ENCODE measurements around the gene SRPX. TPM values are rescaled to one million over a fixed set of nuclear protein-coding genes. Genes with fewer than 3 reads are reported as not detected.

SRPX gene
- total RNA-seq, 2 donors from 2014 or later = 54.5 to 65.9 TPM

DNA sequence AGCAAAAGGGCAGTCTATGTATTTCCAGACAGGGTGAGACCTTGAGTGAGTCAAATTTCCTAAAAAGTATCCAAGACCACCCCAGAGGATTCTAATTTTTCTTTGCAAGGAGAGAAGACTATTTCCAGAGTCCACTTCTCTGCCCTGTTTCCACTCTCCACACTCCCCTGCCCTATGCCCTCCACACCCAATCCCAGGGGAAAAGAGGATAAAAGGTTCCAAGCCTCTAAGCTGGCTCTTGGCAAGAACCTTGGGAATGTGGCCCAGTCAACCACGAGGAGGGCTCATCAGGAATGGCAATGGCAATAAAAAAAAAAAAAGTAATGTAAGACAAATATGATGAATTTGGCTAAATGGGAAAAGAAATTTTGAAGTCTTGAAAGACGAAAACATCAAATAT is 65.9 kb downstream of the SRPX start:
- Histone ChIP-seq H3K27me3 (replicated peaks; ENCODE audit: insufficient read depth) (no peaks in the 10 kb centered on the region), H3K9me3 (no peaks in the 10 kb centered on the region), H3K4me3 (no peak overlapping the region), H3K27ac (no peak overlapping the region), H3K4me1 (ENCODE audit: control insufficient read depth in 1 of 2, low read depth in 2 of 2) (peaks cover 0 to 8% of the 10 kb centered on the region in 2 donors), H3K36me3 (no peaks in the 10 kb centered on the region)
- no peak for ATAC-seq (ENCODE audit: insufficient number of reproducible peaks, low FRiP score, low read depth)
- TF ChIP-seq CTCF (IDR thresholded peaks at IDR 0.05) = no peak
- no peak for DNase-seq (ENCODE audit: low spot score)

DNA sequence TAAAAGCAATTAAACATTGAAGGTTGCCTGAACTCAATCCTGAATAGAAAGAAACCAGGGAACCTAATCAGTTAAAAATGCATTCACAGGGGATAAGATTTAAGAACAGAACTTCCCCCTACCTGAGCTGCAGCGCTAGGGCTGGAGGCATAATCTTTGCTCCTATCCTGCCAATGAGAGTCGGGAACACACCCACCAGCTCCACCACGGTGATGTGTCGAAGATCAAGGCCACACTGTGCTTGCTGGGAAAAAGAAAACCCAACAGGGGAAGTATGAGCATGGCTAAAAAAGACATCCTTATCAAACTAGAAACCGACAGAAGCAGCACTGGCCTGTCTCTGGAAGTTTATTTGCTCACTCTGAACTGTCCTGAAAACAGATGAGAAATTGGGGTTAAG is 66.3 kb downstream of the SRPX start:
- ATAC-seq (ENCODE audit: insufficient number of reproducible peaks, low FRiP score, low read depth) = no peak
- H3K4me3 ChIP-seq = no peak overlapping the region
- no peak for DNase-seq (ENCODE audit: low spot score)

DNA sequence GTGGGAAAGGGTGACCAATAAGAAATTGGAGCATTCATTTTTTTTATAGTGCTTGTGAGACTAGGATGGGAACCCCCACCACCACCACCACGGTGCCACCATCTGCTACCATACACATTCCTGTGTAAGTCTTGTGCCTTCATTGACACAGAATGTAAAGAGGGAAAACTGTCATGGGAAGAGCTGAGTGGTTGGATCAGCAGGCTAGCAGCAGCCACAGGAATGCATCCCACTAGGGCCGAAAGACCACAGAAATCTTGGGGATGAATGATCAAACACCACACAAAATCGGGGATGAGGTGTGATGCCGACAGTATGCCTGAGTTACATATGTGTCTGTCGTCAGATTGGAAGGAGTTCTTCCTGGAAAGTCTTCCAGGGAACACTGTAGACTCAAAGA is 69.2 kb downstream of the SRPX start:
- ATAC-seq (ENCODE audit: insufficient number of reproducible peaks, low FRiP score, low read depth) (no peak), DNase-seq (ENCODE audit: low spot score) (no peak)
- no peaks in the 10 kb centered on the region for H3K27me3 ChIP-seq (replicated peaks; ENCODE audit: insufficient read depth)
- H3K36me3 ChIP-seq = no peaks in the 10 kb centered on the region
- H3K4me3 ChIP-seq = no peak overlapping the region
- TF ChIP-seq CTCF (IDR thresholded peaks at IDR 0.05) = no peak
- no peak overlapping the region for H3K27ac ChIP-seq
- H3K9me3 ChIP-seq = no peaks in the 10 kb centered on the region
- H3K4me1 ChIP-seq (ENCODE audit: control insufficient read depth in 1 of 2, low read depth in 2 of 2) = peaks cover 0 to 8% of the 10 kb centered on the region in 2 donors

More for the DNA sequence above, 66.3 kb downstream of the SRPX start:
- no peaks in the 10 kb centered on the region for H3K9me3 ChIP-seq
- no peaks in the 10 kb centered on the region for H3K27me3 ChIP-seq (replicated peaks; ENCODE audit: insufficient read depth)
- no peak for TF ChIP-seq CTCF (IDR thresholded peaks at IDR 0.05)
- no peaks in the 10 kb centered on the region for H3K36me3 ChIP-seq
- H3K27ac ChIP-seq = no peak overlapping the region
- peaks cover 0 to 8% of the 10 kb centered on the region in 2 donors for H3K4me1 ChIP-seq (ENCODE audit: control insufficient read depth in 1 of 2, low read depth in 2 of 2)

DNA sequence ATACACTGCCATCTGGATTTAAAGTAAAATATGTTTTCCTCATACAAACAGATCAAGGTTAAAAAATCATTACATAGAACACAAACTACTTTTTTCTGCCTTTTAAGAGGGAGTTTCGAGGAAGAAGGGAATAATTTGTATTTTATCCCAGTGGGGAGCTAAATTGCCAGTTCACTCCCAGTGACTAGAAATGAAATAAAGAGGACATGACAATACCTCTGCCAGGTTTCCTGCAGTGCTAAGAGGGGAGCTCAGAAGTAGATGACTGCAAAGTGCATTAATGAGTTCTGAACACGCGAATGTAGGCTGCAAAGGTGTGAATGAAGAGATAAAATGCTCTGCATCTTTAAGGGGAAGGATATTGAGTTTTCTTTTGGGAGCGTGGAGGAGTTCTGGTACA is 69.7 kb downstream of the SRPX start:
- Histone ChIP-seq H3K27ac (no peak overlapping the region), H3K4me1 (ENCODE audit: control insufficient read depth in 1 of 2, low read depth in 2 of 2) (peaks cover 0 to 8% of the 10 kb centered on the region in 2 donors), H3K36me3 (no peaks in the 10 kb centered on the region), H3K27me3 (replicated peaks; ENCODE audit: insufficient read depth) (no peaks in the 10 kb centered on the region), H3K9me3 (no peaks in the 10 kb centered on the region), H3K4me3 (no peak overlapping the region)
- TF ChIP-seq CTCF (IDR thresholded peaks at IDR 0.05) = no peak
- no peak for DNase-seq (ENCODE audit: low spot score)
- ATAC-seq (ENCODE audit: insufficient number of reproducible peaks, low FRiP score, low read depth) = no peak

- Histone ChIP-seq H3K36me3 (no peaks in the 10 kb centered on the region), H3K4me3 (no peak overlapping the region), H3K27ac (no peak overlapping the region), H3K9me3 (no peaks in the 10 kb centered on the region), H3K27me3 (replicated peaks; ENCODE audit: insufficient read depth) (no peaks in the 10 kb centered on the region), H3K4me1 (ENCODE audit: control insufficient read depth in 1 of 2, low read depth in 2 of 2) (no peaks in the 10 kb centered on the region)
- ATAC-seq (ENCODE audit: insufficient number of reproducible peaks, low FRiP score, low read depth) (no peak), DNase-seq (ENCODE audit: low spot score) (no peak)
- TF ChIP-seq CTCF (IDR thresholded peaks at IDR 0.05) = no peak
These were observed 71.7 kb downstream of the SRPX start for GRCh38 chrX:38149016-38149415.

Measured in thoracic aorta (tissue), 2 donors.